GM15510 (cell line): Measurements from ENCODE around the gene CYP27C1.

Source experiments
- POLR2A ChIP-seq: IDR thresholded peaks from 3 replicates; pipeline ENCODE4 v1.6.1; 2011; ENCODE audit warnings: borderline replicate concordance; ENCODE audit not compliant: insufficient read length; ENCODE audit errors: extremely low read depth

Gene CYP27C1

GRCh38 chr2:127226520-127227263 is 6.6 kb upstream of the CYP27C1 start:
- no peak for TF ChIP-seq POLR2A

GRCh38 chr2:127226132-127226519 is 6.0 kb upstream of the CYP27C1 start:
- no peak for TF ChIP-seq POLR2A

GRCh38 chr2:127225186-127225960 is 5.3 kb upstream of the CYP27C1 start:
- TF ChIP-seq POLR2A: no peak

- no peak for TF ChIP-seq POLR2A
Observed at GRCh38 chr2:127220768-127221527, 849 bp upstream of the CYP27C1 start.

GRCh38 chr2:127219171-127220070 is 678 bp downstream of the CYP27C1 start:
- TF ChIP-seq POLR2A: no peak

- TF ChIP-seq POLR2A: no peak
Observed at GRCh38 chr2:127218812-127219170, 1.3 kb downstream of the CYP27C1 start.

- no peak for TF ChIP-seq POLR2A
Observed at GRCh38 chr2:127217470-127218325, 2.4 kb downstream of the CYP27C1 start.

GRCh38 chr2:127216593-127216992 is 3.5 kb downstream of the CYP27C1 start:
- TF ChIP-seq POLR2A: no peak

- no peak for TF ChIP-seq POLR2A
Observed at GRCh38 chr2:127216095-127216494, 4.0 kb downstream of the CYP27C1 start.

GRCh38 chr2:127208313-127208712 is 11.8 kb downstream of the CYP27C1 start:
- no peak for TF ChIP-seq POLR2A

- no peak for TF ChIP-seq POLR2A
Observed at GRCh38 chr2:127205218-127206125, 14.6 kb downstream of the CYP27C1 start.

GRCh38 chr2:127201452-127201851 is 18.6 kb downstream of the CYP27C1 start:
- no peak for TF ChIP-seq POLR2A
